ENCODE measurements around the gene SNX8.

SNX8 gene

GRCh38 chr7:2220506-2220905 lies 93.7 kb downstream of the SNX8 start:
- no peak overlapping the region for H3K9ac ChIP-seq
- peaks cover 14% of the 10 kb centered on the region for H3K4me1 ChIP-seq
- peaks cover 98% of the 10 kb centered on the region for H3K36me3 ChIP-seq
- no peaks in the 10 kb centered on the region for H3K27me3 ChIP-seq
- H3K4me3 ChIP-seq = no peak overlapping the region
- H3K9me3 ChIP-seq = no peaks in the 10 kb centered on the region
- TF ChIP-seq Cebpa-rat (IDR thresholded peaks at IDR 0.05) = no peak
- peaks cover 77% of the 10 kb centered on the region for H4K20me1 ChIP-seq
- no peak overlapping the region for H3K4me2 ChIP-seq
- no peak overlapping the region for H3K27ac ChIP-seq

GRCh38 chr7:2220030-2220429 lies 94.2 kb downstream of the SNX8 start:
- Histone ChIP-seq H3K4me3 (no peak overlapping the region), H3K27ac (no peak overlapping the region), H3K9me3 (no peaks in the 10 kb centered on the region), H3K4me2 (no peak overlapping the region), H4K20me1 (peaks cover 72% of the 10 kb centered on the region), H3K27me3 (no peaks in the 10 kb centered on the region), H3K9ac (no peak overlapping the region), H3K4me1 (peaks cover 14% of the 10 kb centered on the region), H3K36me3 (peaks cover 98% of the 10 kb centered on the region)
- no peak for TF ChIP-seq Cebpa-rat (IDR thresholded peaks at IDR 0.05)

- Histone ChIP-seq H3K4me2 (no peak overlapping the region), H4K20me1 (peaks cover 68% of the 10 kb centered on the region), H3K9ac (no peak overlapping the region), H3K27me3 (no peaks in the 10 kb centered on the region), H3K27ac (no peak overlapping the region), H3K36me3 (peaks cover 98% of the 10 kb centered on the region), H3K4me3 (no peak overlapping the region), H3K4me1 (peaks cover 14% of the 10 kb centered on the region), H3K9me3 (no peaks in the 10 kb centered on the region)
- no peak for TF ChIP-seq Cebpa-rat (IDR thresholded peaks at IDR 0.05)
Observed at GRCh38 chr7:2219606-2220005, 94.6 kb downstream of the SNX8 start.

DNA sequence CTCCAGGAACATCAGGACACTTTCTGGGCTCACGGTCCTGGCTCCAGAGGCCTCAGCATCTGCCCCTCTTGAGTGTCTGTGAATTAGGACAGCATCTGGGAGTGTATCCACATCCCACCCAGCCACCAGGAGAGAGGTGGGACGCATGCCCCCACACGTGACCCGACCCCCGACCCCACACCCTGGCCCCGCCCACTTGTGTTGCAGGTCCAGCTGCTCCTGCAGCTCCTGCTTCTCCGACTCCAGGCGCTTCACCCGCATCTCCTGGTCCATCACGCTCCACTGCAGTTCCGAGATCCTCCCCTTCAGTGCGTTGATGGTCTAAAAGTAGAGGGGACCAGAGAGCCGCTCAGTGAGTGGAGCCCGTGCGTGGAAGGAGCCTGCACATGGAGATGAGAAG lies 95.1 kb downstream of the SNX8 start:
- no peak overlapping the region for H3K27ac ChIP-seq
- TF ChIP-seq Cebpa-rat (IDR thresholded peaks at IDR 0.05) = no peak
- H3K27me3 ChIP-seq = no peaks in the 10 kb centered on the region
- H3K9ac ChIP-seq = no peak overlapping the region
- H3K9me3 ChIP-seq = no peaks in the 10 kb centered on the region
- peaks cover 98% of the 10 kb centered on the region for H3K36me3 ChIP-seq
- peaks cover 65% of the 10 kb centered on the region for H4K20me1 ChIP-seq
- H3K4me1 ChIP-seq = peaks cover 14% of the 10 kb centered on the region
- no peak overlapping the region for H3K4me2 ChIP-seq
- H3K4me3 ChIP-seq = no peak overlapping the region

GRCh38 chr7:2218444-2218785 lies 95.8 kb downstream of the SNX8 start:
- H3K4me2 ChIP-seq = no peak overlapping the region
- no peak for TF ChIP-seq Cebpa-rat (IDR thresholded peaks at IDR 0.05)
- no peak overlapping the region for H3K9ac ChIP-seq
- peaks cover 98% of the 10 kb centered on the region for H3K36me3 ChIP-seq
- H4K20me1 ChIP-seq = peaks cover 65% of the 10 kb centered on the region
- H3K4me3 ChIP-seq = no peak overlapping the region
- H3K4me1 ChIP-seq = peaks cover 14% of the 10 kb centered on the region
- no peaks in the 10 kb centered on the region for H3K27me3 ChIP-seq
- no peaks in the 10 kb centered on the region for H3K9me3 ChIP-seq
- H3K27ac ChIP-seq = no peak overlapping the region

DNA sequence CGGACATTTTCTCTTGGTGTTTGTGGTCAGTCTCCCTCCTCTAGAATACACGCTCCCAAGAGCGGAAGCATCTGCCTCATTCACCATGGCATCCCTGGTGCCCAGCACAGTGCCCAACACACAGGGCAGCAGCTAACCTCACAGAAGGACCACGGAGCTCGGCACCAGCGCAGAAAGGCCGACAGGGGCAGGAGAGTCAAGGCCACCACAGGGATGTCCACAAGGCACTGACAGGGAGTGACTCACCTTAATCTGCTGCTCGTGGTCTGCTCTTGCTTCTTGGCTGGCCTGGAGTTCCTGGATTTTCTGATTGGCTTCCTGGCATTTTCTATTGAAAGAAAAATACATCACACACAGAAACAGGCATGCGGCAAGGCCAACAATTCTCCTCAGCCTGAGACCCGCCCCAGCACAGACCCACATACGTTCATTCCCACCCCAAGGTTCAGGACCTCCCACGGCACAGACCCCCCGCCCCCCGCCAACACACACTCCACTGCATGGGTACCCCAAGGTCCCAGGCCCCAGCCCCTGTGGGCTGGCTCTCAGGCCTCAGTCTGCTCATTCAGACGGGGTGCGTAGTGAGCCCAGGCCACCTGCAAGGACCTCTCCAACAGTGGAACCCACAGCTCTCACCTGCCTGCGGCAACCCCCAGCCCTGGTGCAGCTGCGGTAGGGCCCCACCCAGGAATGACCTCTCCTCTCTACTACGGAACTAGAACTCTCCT lies 96.4 kb downstream of the SNX8 start:
- Histone ChIP-seq H3K27me3 (no peaks in the 10 kb centered on the region), H3K9me3 (no peaks in the 10 kb centered on the region), H3K4me2 (peak overlapping the region; percentile 47), H4K20me1 (peaks cover 65% of the 10 kb centered on the region), H3K9ac (no peak overlapping the region), H3K27ac (no peak overlapping the region), H3K4me1 (peaks cover 14% of the 10 kb centered on the region), H3K4me3 (no peak overlapping the region), H3K36me3 (peaks cover 98% of the 10 kb centered on the region)
- TF ChIP-seq Cebpa-rat (IDR thresholded peaks at IDR 0.05) = no peak

- H3K4me2 ChIP-seq = peak overlapping the region; percentile 47
- peaks cover 14% of the 10 kb centered on the region for H3K4me1 ChIP-seq
- H3K27me3 ChIP-seq = no peaks in the 10 kb centered on the region
- 0 out of 2 replicates have a peak overlapping the region, but pooled peaks have one; percentile 3 for H3K27ac ChIP-seq
- peak overlapping the region; percentile 50 for H3K9ac ChIP-seq
- no peaks in the 10 kb centered on the region for H3K9me3 ChIP-seq
- H3K36me3 ChIP-seq = peaks cover 98% of the 10 kb centered on the region
- peaks cover 60% of the 10 kb centered on the region for H4K20me1 ChIP-seq
- TF ChIP-seq Cebpa-rat (IDR thresholded peaks at IDR 0.05) = no peak
- no peak overlapping the region for H3K4me3 ChIP-seq
Observed at GRCh38 chr7:2217206-2217605, 97.0 kb downstream of the SNX8 start.

DNA sequence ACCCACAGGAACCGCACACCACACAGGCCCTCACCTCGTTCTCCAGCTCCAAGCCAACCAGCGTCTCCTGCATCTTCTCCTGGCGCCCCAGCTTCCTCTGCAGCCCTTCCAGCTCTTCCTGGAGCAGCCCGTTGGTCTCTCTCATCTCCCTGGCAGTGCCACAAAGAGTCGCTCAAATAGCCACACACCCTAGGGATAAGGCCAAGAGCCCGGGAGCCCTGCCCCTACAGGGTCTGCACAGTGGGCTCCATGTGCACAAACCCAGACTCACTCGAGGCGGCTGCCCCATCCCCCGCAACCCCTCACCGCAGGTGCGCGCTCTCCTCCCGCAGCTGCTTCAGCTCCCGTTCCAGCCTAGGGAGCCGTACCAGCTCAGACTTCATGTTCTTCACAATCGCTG lies 98.4 kb downstream of the SNX8 start:
- H3K27ac ChIP-seq = no peak overlapping the region
- no peak overlapping the region for H3K4me2 ChIP-seq
- H3K9ac ChIP-seq = 0 out of 2 replicates have a peak overlapping the region, but pooled peaks have one; percentile 50
- peaks cover 62% of the 10 kb centered on the region for H4K20me1 ChIP-seq
- H3K27me3 ChIP-seq = no peaks in the 10 kb centered on the region
- H3K4me3 ChIP-seq = no peak overlapping the region
- peaks cover 14% of the 10 kb centered on the region for H3K4me1 ChIP-seq
- peaks cover 98% of the 10 kb centered on the region for H3K36me3 ChIP-seq
- TF ChIP-seq Cebpa-rat (IDR thresholded peaks at IDR 0.05) = no peak
- no peaks in the 10 kb centered on the region for H3K9me3 ChIP-seq

- no peaks in the 10 kb centered on the region for H3K27me3 ChIP-seq
- no peaks in the 10 kb centered on the region for H3K9me3 ChIP-seq
- H3K27ac ChIP-seq = no peak overlapping the region
- H3K9ac ChIP-seq = no peak overlapping the region
- no peak overlapping the region for H3K4me3 ChIP-seq
- peaks cover 62% of the 10 kb centered on the region for H4K20me1 ChIP-seq
- peaks cover 95% of the 10 kb centered on the region for H3K36me3 ChIP-seq
- H3K4me2 ChIP-seq = no peak overlapping the region
- no peak for TF ChIP-seq Cebpa-rat (IDR thresholded peaks at IDR 0.05)
- peaks cover 20% of the 10 kb centered on the region for H3K4me1 ChIP-seq
Observed at GRCh38 chr7:2214636-2215035, 99.6 kb downstream of the SNX8 start.

DNA sequence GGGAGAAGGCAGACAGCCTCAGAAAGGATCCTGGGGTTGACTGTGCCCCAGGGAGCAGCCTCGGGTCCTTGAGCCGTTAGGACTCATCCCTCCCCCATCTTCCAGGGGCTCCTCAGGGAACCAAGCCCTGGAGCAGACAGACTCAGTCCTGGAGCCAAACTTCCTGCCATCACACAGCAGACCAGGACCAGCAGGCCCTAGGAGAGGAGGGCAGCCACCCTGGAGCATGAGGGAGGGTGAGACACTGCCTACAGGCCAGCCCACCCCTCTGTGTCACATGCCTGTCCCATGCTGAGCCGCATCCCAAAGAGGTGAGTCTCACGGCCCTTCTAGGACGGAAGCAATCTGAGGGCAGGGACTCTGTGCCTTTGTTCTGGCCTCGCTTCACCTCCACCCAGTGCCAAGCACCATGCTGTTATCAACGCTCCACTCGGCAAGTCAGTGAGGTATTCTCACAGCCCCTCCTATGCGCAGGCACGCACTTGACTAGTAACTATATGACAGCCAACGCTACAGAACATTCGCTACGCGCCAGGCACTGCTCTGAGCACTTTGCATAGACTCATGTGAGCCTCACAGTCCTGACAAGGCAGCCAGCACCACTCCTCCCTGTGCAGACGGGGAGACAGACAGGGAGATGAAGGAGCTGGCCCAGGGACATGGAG lies 100.6 kb downstream of the SNX8 start:
- Histone ChIP-seq H3K27ac (0 out of 2 replicates have a peak overlapping the region, but pooled peaks have one; percentile 9), H3K27me3 (no peaks in the 10 kb centered on the region), H3K4me2 (no peak overlapping the region), H3K9ac (no peak overlapping the region), H4K20me1 (peaks cover 66% of the 10 kb centered on the region), H3K9me3 (no peaks in the 10 kb centered on the region), H3K4me1 (peaks cover 29% of the 10 kb centered on the region), H3K36me3 (peaks cover 91% of the 10 kb centered on the region), H3K4me3 (no peak overlapping the region)
- TF ChIP-seq Cebpa-rat (IDR thresholded peaks at IDR 0.05) = no peak
